Measurements from ENCODE around the gene CPED1. TPM values are rescaled to one million over a fixed set of nuclear protein-coding genes. Genes with fewer than 3 reads are reported as not detected.

Gene CPED1
- total RNA-seq, 1 donor from 2014 or later = 27.3 TPM

DNA sequence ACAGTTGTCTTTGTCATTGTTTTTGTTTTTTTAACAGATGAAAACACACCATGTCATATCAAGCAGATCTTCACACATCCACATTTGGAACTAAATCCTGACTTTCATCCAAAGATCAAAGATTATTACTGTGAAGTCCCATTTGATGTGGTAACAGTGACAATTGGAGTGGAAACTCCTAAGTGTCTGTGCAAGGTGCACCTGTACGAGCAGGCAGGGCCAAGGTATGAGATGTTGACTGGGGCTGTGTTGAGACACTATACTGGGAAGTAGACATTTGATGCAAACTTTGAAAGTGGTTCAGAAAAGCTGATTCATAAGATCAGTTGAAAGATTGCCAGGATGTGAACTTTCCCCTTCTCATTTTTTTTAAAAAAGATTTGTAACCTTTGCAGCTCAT is 152.3 kb downstream of the CPED1 start:
- no peak for TF ChIP-seq POLR2A (IDR thresholded peaks at IDR 0.05)
- TF ChIP-seq, protein P1, sequence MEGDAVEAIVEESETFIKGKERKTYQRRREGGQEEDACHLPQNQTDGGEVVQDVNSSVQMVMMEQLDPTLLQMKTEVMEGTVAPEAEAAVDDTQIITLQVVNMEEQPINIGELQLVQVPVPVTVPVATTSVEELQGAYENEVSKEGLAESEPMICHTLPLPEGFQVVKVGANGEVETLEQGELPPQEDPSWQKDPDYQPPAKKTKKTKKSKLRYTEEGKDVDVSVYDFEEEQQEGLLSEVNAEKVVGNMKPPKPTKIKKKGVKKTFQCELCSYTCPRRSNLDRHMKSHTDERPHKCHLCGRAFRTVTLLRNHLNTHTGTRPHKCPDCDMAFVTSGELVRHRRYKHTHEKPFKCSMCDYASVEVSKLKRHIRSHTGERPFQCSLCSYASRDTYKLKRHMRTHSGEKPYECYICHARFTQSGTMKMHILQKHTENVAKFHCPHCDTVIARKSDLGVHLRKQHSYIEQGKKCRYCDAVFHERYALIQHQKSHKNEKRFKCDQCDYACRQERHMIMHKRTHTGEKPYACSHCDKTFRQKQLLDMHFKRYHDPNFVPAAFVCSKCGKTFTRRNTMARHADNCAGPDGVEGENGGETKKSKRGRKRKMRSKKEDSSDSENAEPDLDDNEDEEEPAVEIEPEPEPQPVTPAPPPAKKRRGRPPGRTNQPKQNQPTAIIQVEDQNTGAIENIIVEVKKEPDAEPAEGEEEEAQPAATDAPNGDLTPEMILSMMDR (IDR thresholded peaks at IDR 0.05) = no peak
- no peak for TF ChIP-seq POLR2AphosphoS5 (IDR thresholded peaks at IDR 0.05; ENCODE audit: insufficient read depth in 1 of 2, low read depth in 1 of 2)
- Histone ChIP-seq H3K27ac (no peak overlapping the region), H3K27me3 (no peaks in the 10 kb centered on the region), H3K4me3 (no peak overlapping the region), H3K36me3 (no peaks in the 10 kb centered on the region), H3K9me3 (no peaks in the 10 kb centered on the region), H3K4me1 (no peaks in the 10 kb centered on the region)
- intact Hi-C loops (cut with DNase I) = no loop called here
- DNase-seq (ENCODE audit: extremely low spot score in 2 of 2) = no peak

DNA sequence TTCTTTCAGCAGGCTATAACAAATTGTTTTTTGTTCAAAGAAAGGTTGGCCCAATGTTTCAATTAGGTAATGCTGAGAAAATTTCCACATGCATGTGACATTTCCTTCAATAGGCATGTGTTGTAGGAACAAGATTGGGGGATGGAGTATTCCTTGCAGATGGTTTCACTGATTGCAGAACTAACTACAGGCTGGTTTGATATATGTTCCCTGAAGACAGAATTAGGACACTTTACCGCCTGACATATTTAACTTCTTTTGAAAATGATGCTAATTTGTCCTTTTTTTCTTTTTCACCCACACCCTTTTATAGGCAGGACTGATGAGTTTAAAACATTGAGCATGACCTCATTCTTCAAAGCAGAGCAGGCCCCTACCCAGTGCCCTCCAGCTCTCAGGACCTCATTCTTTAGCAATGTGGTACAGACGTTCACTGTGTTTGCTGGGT is 163.3 kb downstream of the CPED1 start:
- Histone ChIP-seq H3K27me3 (no peaks in the 10 kb centered on the region), H3K4me3 (no peak overlapping the region), H3K4me1 (no peaks in the 10 kb centered on the region), H3K27ac (peak overlapping the region; percentile 5), H3K9me3 (no peaks in the 10 kb centered on the region), H3K36me3 (no peaks in the 10 kb centered on the region)
- no peak for DNase-seq (ENCODE audit: extremely low spot score in 2 of 2)
- TF ChIP-seq POLR2AphosphoS5 (IDR thresholded peaks at IDR 0.05; ENCODE audit: insufficient read depth in 1 of 2, low read depth in 1 of 2) (no peak), POLR2A (IDR thresholded peaks at IDR 0.05) (no peak)
- TF ChIP-seq, protein P1 (IDR thresholded peaks at IDR 0.05) = no peak
- intact Hi-C loops (cut with DNase I) = no loop called here

- intact Hi-C loops (cut with DNase I) = no loop called here
- DNase-seq (ENCODE audit: extremely low spot score in 2 of 2) = no peak
- TF ChIP-seq POLR2A (IDR thresholded peaks at IDR 0.05) (no peak), POLR2AphosphoS5 (IDR thresholded peaks at IDR 0.05; ENCODE audit: insufficient read depth in 1 of 2, low read depth in 1 of 2) (no peak)
- TF ChIP-seq, protein P1 (IDR thresholded peaks at IDR 0.05) = no peak
- Histone ChIP-seq H3K27me3 (no peaks in the 10 kb centered on the region), H3K36me3 (no peaks in the 10 kb centered on the region), H3K4me3 (no peak overlapping the region), H3K9me3 (no peaks in the 10 kb centered on the region), H3K27ac (no peak overlapping the region), H3K4me1 (no peaks in the 10 kb centered on the region)
Observed at GRCh38 chr7:121153411-121153810, 164.9 kb downstream of the CPED1 start.

DNA sequence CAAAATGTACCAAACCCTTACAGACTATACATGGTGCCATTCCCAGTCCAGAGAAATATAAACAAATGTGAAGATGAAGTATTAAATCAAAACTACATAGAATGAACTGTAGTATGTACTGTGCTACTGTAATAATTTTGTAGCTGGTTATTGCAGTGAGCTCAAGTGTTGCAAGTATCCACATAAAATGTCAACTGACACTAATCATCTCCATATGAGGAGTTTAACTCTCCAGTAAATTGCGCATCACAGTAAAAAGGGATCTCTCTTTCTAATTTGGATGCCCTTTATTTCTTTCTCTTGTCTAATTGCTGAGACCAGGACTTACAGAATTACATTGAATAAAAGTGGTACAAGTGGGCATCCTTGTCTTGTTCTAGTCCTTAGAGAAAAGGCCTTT is 165.5 kb downstream of the CPED1 start:
- no peaks in the 10 kb centered on the region for H3K9me3 ChIP-seq
- no peaks in the 10 kb centered on the region for H3K27me3 ChIP-seq
- TF ChIP-seq POLR2A (IDR thresholded peaks at IDR 0.05) (no peak), POLR2AphosphoS5 (IDR thresholded peaks at IDR 0.05; ENCODE audit: insufficient read depth in 1 of 2, low read depth in 1 of 2) (no peak)
- TF ChIP-seq, protein P1 (IDR thresholded peaks at IDR 0.05) = no peak
- no peaks in the 10 kb centered on the region for H3K36me3 ChIP-seq
- H3K4me3 ChIP-seq = no peak overlapping the region
- intact Hi-C loops (cut with DNase I) = no loop called here
- no peak overlapping the region for H3K27ac ChIP-seq
- H3K4me1 ChIP-seq = no peaks in the 10 kb centered on the region
- no peak for DNase-seq (ENCODE audit: extremely low spot score in 2 of 2)

GRCh38 chr7:121156825-121157224 is 168.3 kb downstream of the CPED1 start:
- no peak for DNase-seq (ENCODE audit: extremely low spot score in 2 of 2)
- intact Hi-C loops (cut with DNase I) = no loop called here
- no peaks in the 10 kb centered on the region for H3K27me3 ChIP-seq
- no peak overlapping the region for H3K4me3 ChIP-seq
- no peaks in the 10 kb centered on the region for H3K4me1 ChIP-seq
- H3K36me3 ChIP-seq = no peaks in the 10 kb centered on the region
- no peak overlapping the region for H3K27ac ChIP-seq
- TF ChIP-seq POLR2A (IDR thresholded peaks at IDR 0.05) (no peak), POLR2AphosphoS5 (IDR thresholded peaks at IDR 0.05; ENCODE audit: insufficient read depth in 1 of 2, low read depth in 1 of 2) (no peak)
- TF ChIP-seq, protein P1 (IDR thresholded peaks at IDR 0.05) = no peak
- H3K9me3 ChIP-seq = no peaks in the 10 kb centered on the region

All from vagina (tissue), 2 donors.